Measurements from ENCODE around the gene PLEKHA7. TPM values are rescaled to one million over a fixed set of nuclear protein-coding genes. Genes with fewer than 3 reads are reported as not detected.

The PLEKHA7 gene
- total RNA-seq, 1 donor from 2014 or later: 77.1 TPM

DNA sequence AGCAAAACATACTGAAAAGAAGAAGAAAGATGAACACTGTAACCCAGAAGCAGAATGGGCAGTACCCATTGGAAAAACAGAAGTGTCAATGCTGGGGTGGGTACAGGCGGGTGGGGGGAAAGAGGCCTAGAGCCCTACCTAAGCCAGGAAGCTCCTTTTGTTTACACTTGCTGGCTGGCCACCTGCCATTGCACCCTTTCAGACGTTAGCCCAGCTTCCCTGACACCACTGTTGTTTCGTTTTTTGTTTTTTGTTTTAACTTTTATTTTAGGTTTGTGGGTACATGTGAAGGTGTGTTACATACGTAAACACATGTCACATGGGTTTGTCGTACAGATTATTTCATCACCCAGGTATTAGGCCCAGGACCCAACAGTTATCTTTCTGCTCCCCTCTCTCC lies 55.4 kb downstream of the PLEKHA7 start:
- Mint-ChIP-seq H3K36me3 (ENCODE audit: insufficient read depth) (peaks cover under 1% of the 10 kb centered on the region), H3K9me3 (ENCODE audit: low read depth) (no peaks in the 10 kb centered on the region)

GRCh38 chr11:16956538-16957153 lies 57.6 kb downstream of the PLEKHA7 start:
- Mint-ChIP-seq H3K9me3 (ENCODE audit: low read depth) (no peaks in the 10 kb centered on the region), H3K27ac (peak overlapping the region; percentile 53), H3K4me1 (ENCODE audit: low read depth) (peaks cover 56% of the 10 kb centered on the region), H3K4me3 (ENCODE audit: low read depth) (no peak overlapping the region), H3K27me3 (no peaks in the 10 kb centered on the region), H3K36me3 (ENCODE audit: insufficient read depth) (no peaks in the 10 kb centered on the region)
- no peak for DNase-seq (ENCODE audit: low spot score, unreplicated experiment)
- TF ChIP-seq, protein P1, sequence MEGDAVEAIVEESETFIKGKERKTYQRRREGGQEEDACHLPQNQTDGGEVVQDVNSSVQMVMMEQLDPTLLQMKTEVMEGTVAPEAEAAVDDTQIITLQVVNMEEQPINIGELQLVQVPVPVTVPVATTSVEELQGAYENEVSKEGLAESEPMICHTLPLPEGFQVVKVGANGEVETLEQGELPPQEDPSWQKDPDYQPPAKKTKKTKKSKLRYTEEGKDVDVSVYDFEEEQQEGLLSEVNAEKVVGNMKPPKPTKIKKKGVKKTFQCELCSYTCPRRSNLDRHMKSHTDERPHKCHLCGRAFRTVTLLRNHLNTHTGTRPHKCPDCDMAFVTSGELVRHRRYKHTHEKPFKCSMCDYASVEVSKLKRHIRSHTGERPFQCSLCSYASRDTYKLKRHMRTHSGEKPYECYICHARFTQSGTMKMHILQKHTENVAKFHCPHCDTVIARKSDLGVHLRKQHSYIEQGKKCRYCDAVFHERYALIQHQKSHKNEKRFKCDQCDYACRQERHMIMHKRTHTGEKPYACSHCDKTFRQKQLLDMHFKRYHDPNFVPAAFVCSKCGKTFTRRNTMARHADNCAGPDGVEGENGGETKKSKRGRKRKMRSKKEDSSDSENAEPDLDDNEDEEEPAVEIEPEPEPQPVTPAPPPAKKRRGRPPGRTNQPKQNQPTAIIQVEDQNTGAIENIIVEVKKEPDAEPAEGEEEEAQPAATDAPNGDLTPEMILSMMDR (IDR thresholded peaks at IDR 0.05; ENCODE audit: unreplicated experiment): no peak

More for the DNA sequence above, 55.4 kb downstream of the PLEKHA7 start:
- no peak for DNase-seq (ENCODE audit: low spot score, unreplicated experiment)
- TF ChIP-seq, protein P1 (IDR thresholded peaks at IDR 0.05; ENCODE audit: unreplicated experiment): no peak
- Mint-ChIP-seq H3K27ac (peak overlapping the region; percentile 94), H3K27me3 (no peaks in the 10 kb centered on the region), H3K4me3 (ENCODE audit: low read depth) (no peak overlapping the region), H3K4me1 (ENCODE audit: low read depth) (peaks cover 52% of the 10 kb centered on the region)

DNA sequence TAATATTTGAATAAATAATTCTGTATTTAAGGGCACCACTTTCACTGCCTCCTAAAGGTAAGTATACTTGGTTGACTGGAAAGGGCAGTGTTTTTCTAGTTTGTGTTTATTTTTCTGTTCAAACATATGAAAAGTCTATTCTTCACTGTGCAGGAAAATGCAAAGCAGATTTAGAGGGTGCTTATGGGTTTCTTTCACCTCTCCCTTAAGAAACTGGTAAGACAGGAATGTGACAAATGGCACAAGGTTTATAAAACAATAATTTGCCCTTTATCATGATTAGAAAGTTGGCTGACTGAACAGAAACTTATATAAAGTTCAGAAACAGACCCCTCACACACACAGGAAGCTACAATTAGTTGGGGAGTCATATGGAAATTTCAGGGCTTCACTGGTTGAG lies 60.6 kb downstream of the PLEKHA7 start:
- H3K27me3 Mint-ChIP-seq: no peaks in the 10 kb centered on the region
- DNase-seq (ENCODE audit: low spot score, unreplicated experiment): no peak
- H3K27ac Mint-ChIP-seq: peak overlapping the region; percentile 87
- TF ChIP-seq, protein P1 (IDR thresholded peaks at IDR 0.05; ENCODE audit: unreplicated experiment): no peak
- H3K9me3 Mint-ChIP-seq (ENCODE audit: low read depth): no peaks in the 10 kb centered on the region
- peaks cover 42% of the 10 kb centered on the region for H3K4me1 Mint-ChIP-seq (ENCODE audit: low read depth)
- H3K36me3 Mint-ChIP-seq (ENCODE audit: insufficient read depth): no peaks in the 10 kb centered on the region
- H3K4me3 Mint-ChIP-seq (ENCODE audit: low read depth): no peak overlapping the region

GRCh38 chr11:16946477-16947282 lies 67.5 kb downstream of the PLEKHA7 start:
- H3K4me3 Mint-ChIP-seq (ENCODE audit: low read depth): no peak overlapping the region
- peaks cover 17% of the 10 kb centered on the region for H3K4me1 Mint-ChIP-seq (ENCODE audit: low read depth)
- no peaks in the 10 kb centered on the region for H3K36me3 Mint-ChIP-seq (ENCODE audit: insufficient read depth)

More at GRCh38 chr11:16946477-16947282, 67.5 kb downstream of the PLEKHA7 start:
- Mint-ChIP-seq H3K9me3 (ENCODE audit: low read depth) (no peaks in the 10 kb centered on the region), H3K27ac (peak overlapping the region; percentile 63), H3K27me3 (no peaks in the 10 kb centered on the region)
- DNase-seq (ENCODE audit: low spot score, unreplicated experiment): no peak
- TF ChIP-seq, protein P1 (IDR thresholded peaks at IDR 0.05; ENCODE audit: unreplicated experiment): no peak
